GM18867 (cell line): Measurements from ENCODE around the gene MRPL48.

ENCODE experiments used
- ATAC-seq: cut with Tn5 transposase; IDR thresholded peaks from one replicate; pipeline ENCODE4 v1.9.1; 2021; ENCODE audit warnings: mild to moderate bottlenecking, moderate library complexity; ENCODE audit not compliant: unreplicated experiment

Gene MRPL48

GRCh38 chr11:73888244-73888643 lies 100.6 kb downstream of the MRPL48 start:
- ATAC-seq: no peak

GRCh38 chr11:73889019-73889418 lies 101.3 kb downstream of the MRPL48 start:
- ATAC-seq: no peak

GRCh38 chr11:73889536-73889935 lies 101.9 kb downstream of the MRPL48 start:
- ATAC-seq: no peak

- ATAC-seq: no peak
Observed at GRCh38 chr11:73893041-73893440, 105.4 kb downstream of the MRPL48 start.

- ATAC-seq: no peak
Observed at GRCh38 chr11:73894725-73895335, 107.2 kb downstream of the MRPL48 start.

GRCh38 chr11:73902303-73902702 lies 114.6 kb downstream of the MRPL48 start:
- ATAC-seq: no peak

GRCh38 chr11:73907191-73907590 lies 119.5 kb downstream of the MRPL48 start:
- no peak for ATAC-seq

GRCh38 chr11:73912026-73912425 lies 124.4 kb downstream of the MRPL48 start:
- no peak for ATAC-seq

- no peak for ATAC-seq
Observed at GRCh38 chr11:73913472-73913871, 125.8 kb downstream of the MRPL48 start.

GRCh38 chr11:73914284-73914683 lies 126.6 kb downstream of the MRPL48 start:
- ATAC-seq: no peak
